SK-N-SH (cell line): ENCODE results near the gene DNM2. TPM values are rescaled to one million over a fixed set of nuclear protein-coding genes. Genes with fewer than 3 reads are reported as not detected.

ENCODE experiments used
- CTCF ChIA-PET: fragments of 300-600, 350-600 bp; formaldehyde crosslinking; extraction: SDS; loops from one replicate; lab custom pipeline; 2021; lab: Yijun Ruan, JAX
- POLR2A ChIA-PET: fragments of 350-600 bp; sonication (Branson Sonifier 250); formaldehyde crosslinking; extraction: SDS; loops from one replicate; lab custom pipeline; 2020; ENCODE audit warnings: antibody characterized with exemption, inconsistent platforms; lab: Yijun Ruan, JAX
- DNase-seq: peaks from one replicate; pipeline ENCODE4 v3.0.0; 2012
- H2AFZ ChIP-seq: fragments of 200-600 bp; sonication (generic); 2 replicates; pipeline ENCODE4 v1.8.1; 2016; ENCODE audit warnings: antibody characterized with exemption, mild to moderate bottlenecking, low read depth
- H3F3A ChIP-seq: fragments of 200-600 bp; sonication (generic); replicated peaks from 2 replicates; pipeline ENCODE3; 2016; ENCODE audit warnings: antibody characterized with exemption, mild to moderate bottlenecking; ENCODE audit not compliant: insufficient read depth
- H3K27ac ChIP-seq, 2 experiments: fragments of 200-500 bp in 1 of 2; fragments of 200-600 bp in 1 of 2; sonication (Bioruptor generic) in 1 of 2; sonication (generic), shearing (Covaris generic) in 1 of 2; 2 replicates each; pipeline versions ENCODE4 v1.5.1 to v1.6.1; 2014 to 2016; ENCODE audit warnings: low read depth in 2 of 2, inconsistent platforms in 1 of 2, low read length in 1 of 2, mild to moderate bottlenecking in 1 of 2, mixed read lengths in 1 of 2
- H3K27me3 ChIP-seq: fragments of 200-600 bp; sonication (generic), shearing (Covaris generic); 2 replicates; pipeline ENCODE4 v1.6.1; 2016; ENCODE audit warnings: mixed run types; ENCODE audit not compliant: insufficient read depth
- H3K36me3 ChIP-seq, 2 experiments: fragments of 200-500 bp in 1 of 2; fragments of 200-600 bp in 1 of 2; sonication (Bioruptor generic) in 1 of 2; sonication (generic) in 1 of 2; replicated peaks in 1 of 2; 2 replicates each; pipeline versions ENCODE3 to v1.5.1; 2014 to 2016; ENCODE audit warnings: low read length in 1 of 2, mild to moderate bottlenecking in 1 of 2; ENCODE audit not compliant: insufficient read depth in 2 of 2, control insufficient read depth in 1 of 2
- H3K4me1 ChIP-seq, 2 experiments: fragments of 200-500 bp in 1 of 2; fragments of 200-600 bp in 1 of 2; sonication (Bioruptor generic) in 1 of 2; sonication (generic), shearing (Covaris generic) in 1 of 2; 2 replicates each; pipeline versions ENCODE4 v1.5.1 to v1.6.1; 2014 to 2016; ENCODE audit warnings: low read depth in 1 of 2, low read length in 1 of 2, mixed run types in 1 of 2; ENCODE audit not compliant: insufficient read depth in 2 of 2, control insufficient read depth in 1 of 2
- H3K4me2 ChIP-seq: fragments of 200-600 bp; sonication (generic), shearing (Covaris generic); 2 replicates; pipeline ENCODE4 v1.6.1; 2017; ENCODE audit warnings: mixed run types
- H3K4me3 ChIP-seq, 2 experiments: fragments of 200-500 bp in 1 of 2; fragments of 200-600 bp in 1 of 2; sonication (Bioruptor generic) in 1 of 2; sonication (generic), shearing (Covaris generic) in 1 of 2; 2 replicates each; pipeline versions ENCODE4 v1.5.1 to v1.8.1; 2014 to 2016; ENCODE audit warnings: low read depth in 2 of 2, inconsistent platforms in 1 of 2, low read length in 1 of 2, mild to moderate bottlenecking in 1 of 2, mixed read lengths in 1 of 2, moderate library complexity in 1 of 2
- H3K79me2 ChIP-seq: fragments of 200-600 bp; sonication (generic); 2 replicates; pipeline ENCODE4 v1.8.1; 2017; ENCODE audit warnings: mild to moderate bottlenecking; ENCODE audit not compliant: insufficient read depth
- H3K9ac ChIP-seq: fragments of 200-600 bp; sonication (generic); 2 replicates; pipeline ENCODE4 v1.6.1; 2017; ENCODE audit warnings: mixed run types
- H3K9me2 ChIP-seq: fragments of 200-600 bp; sonication (generic); 2 replicates; pipeline ENCODE4 v1.6.1; 2017; ENCODE audit warnings: mixed run types
- H3K9me3 ChIP-seq: fragments of 200-600 bp; sonication (generic); 2 replicates; pipeline ENCODE4 v1.6.1; 2017; ENCODE audit warnings: mixed run types, mild to moderate bottlenecking, moderate library complexity
- H4K20me1 ChIP-seq: fragments of 200-600 bp; sonication (generic); 2 replicates; pipeline ENCODE4 v1.6.1; 2017; ENCODE audit warnings: mild to moderate bottlenecking, mixed run types; ENCODE audit not compliant: insufficient read depth
- CHD2 ChIP-seq: fragments of 150-350 bp; IDR thresholded peaks from 2 replicates; pipeline ENCODE4 v1.6.1; 2018; ENCODE audit warnings: low read length; ENCODE audit not compliant: partially characterized antibody
- CTCF ChIP-seq: fragments of 200-600 bp; sonication (generic); IDR thresholded peaks from 2 replicates; pipeline ENCODE4 v1.6.1; 2017; ENCODE audit warnings: antibody characterized with exemption, mild to moderate bottlenecking, moderate library complexity
- FOXJ3 ChIP-seq: sonication (generic); formaldehyde crosslinking; IDR thresholded peaks from 2 replicates; pipeline ENCODE4 v1.5.1; 2020; ENCODE audit warnings: mild to moderate bottlenecking, missing genetic modification reagents
- FOXM1 ChIP-seq: IDR thresholded peaks from 2 replicates; pipeline ENCODE4 v1.4.0; 2012; ENCODE audit warnings: low read depth, mild to moderate bottlenecking
- GABPA ChIP-seq: IDR thresholded peaks from 2 replicates; pipeline ENCODE4 v1.4.0; 2012; ENCODE audit warnings: low read depth, mild to moderate bottlenecking
- IRF3 ChIP-seq: fragments of 150-350 bp; IDR thresholded peaks from 2 replicates; pipeline ENCODE4 v1.6.1; 2016; ENCODE audit warnings: mild to moderate bottlenecking, low read depth, low read length
- JUND ChIP-seq: IDR thresholded peaks from 2 replicates; pipeline ENCODE4 v1.4.0; 2012
- MXI1 ChIP-seq: IDR thresholded peaks from 2 replicates; pipeline ENCODE4 v1.6.1; 2012; ENCODE audit warnings: mild to moderate bottlenecking, low read depth, low read length, improper control_type of control experiment
- NFIC ChIP-seq: IDR thresholded peaks from 2 replicates; pipeline ENCODE4 v1.4.0; 2012; ENCODE audit warnings: borderline replicate concordance
- NRF1 ChIP-seq: IDR thresholded peaks from 2 replicates; pipeline ENCODE4 v1.6.1; 2012; ENCODE audit warnings: low read depth, mild to moderate bottlenecking, low read length
- POLR2AphosphoS5 ChIP-seq: IDR thresholded peaks from 2 replicates; pipeline ENCODE4 v1.6.1; 2012; ENCODE audit warnings: low read depth, low read length
- RAD21 ChIP-seq: IDR thresholded peaks from 2 replicates; pipeline ENCODE4 v1.6.1; 2012; ENCODE audit warnings: mild to moderate bottlenecking, low read length
- RCOR1 ChIP-seq: fragments of 150-350 bp; IDR thresholded peaks from 2 replicates; pipeline ENCODE4 v1.6.1; 2017; ENCODE audit warnings: antibody characterized with exemption, low read length
- RFX5 ChIP-seq: IDR thresholded peaks from 2 replicates; pipeline ENCODE4 v1.6.1; 2012; ENCODE audit warnings: mild to moderate bottlenecking, improper control_type of control experiment, low read length
- SMC3 ChIP-seq: IDR thresholded peaks from 2 replicates; pipeline ENCODE4 v1.6.1; 2012; ENCODE audit warnings: low read depth, low read length, improper control_type of control experiment
- TCF12 ChIP-seq: IDR thresholded peaks from 2 replicates; pipeline ENCODE4 v1.4.0; 2012
- whole genome bisulfite sequencing: methylation state at CpG from one replicate; pipeline ENCODE4 v1.1.6; 2017; ENCODE audit warnings: low lambda C conversion rate; 5-methylcytosine and 5-hydroxymethylcytosine counted together
- polyA plus RNA-seq, 3 experiments: library from polyadenylated mRNA; depleted of rRNA; stranded (reverse); fragments of >200 nt; gene quantifications; 2 replicates each; pipeline ENCODE4 v1.2.3, GENCODE V29; 2012
- TF ChIP-seq, protein P1 (sequence below): IDR thresholded peaks from 2 replicates; pipeline ENCODE4 v1.4.0; 2012; ENCODE audit warnings: low read depth
- TF ChIP-seq, protein P2 (sequence below): fragments of 150-350 bp; IDR thresholded peaks from 2 replicates; pipeline ENCODE4 v1.6.1; 2017; ENCODE audit warnings: antibody characterized with exemption, low read length, low read depth, borderline replicate concordance
- TF ChIP-seq, protein P3 (sequence below): IDR thresholded peaks from 2 replicates; pipeline ENCODE4 v1.4.0; 2012; ENCODE audit warnings: low read depth, borderline replicate concordance
- TF ChIP-seq, protein P4 (sequence below): IDR thresholded peaks from 2 replicates; pipeline ENCODE4; 2012

Gene DNM2
- polyA plus RNA-seq, 1 of the 3 experiments (the other 2 are of a cell fraction) = 52.5 TPM

- Histone ChIP-seq H3K9me2 (no peaks in the 10 kb centered on the region), H3K4me1 (peaks cover 5 to 8% of the 10 kb centered on the region in 2 experiments; a peak in 2 of 4 replicates), H3K27me3 (no peaks in the 10 kb centered on the region), H3F3A (no peaks in the 10 kb centered on the region)
- WGBS = 71% methylated on average over 3 of the region's 3 CpGs
- POLR2A ChIA-PET = no interaction called here
- no peak for TF ChIP-seq CTCF
- TF ChIP-seq SMC3 = no peak
- TF ChIP-seq, protein P1, sequence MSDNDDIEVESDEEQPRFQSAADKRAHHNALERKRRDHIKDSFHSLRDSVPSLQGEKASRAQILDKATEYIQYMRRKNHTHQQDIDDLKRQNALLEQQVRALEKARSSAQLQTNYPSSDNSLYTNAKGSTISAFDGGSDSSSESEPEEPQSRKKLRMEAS = no peak
- TF ChIP-seq RAD21 = no peak
- TF ChIP-seq RCOR1 = no peak
- no peak for TF ChIP-seq FOXJ3 (CRISPR knock-in tag)
- TF ChIP-seq, protein P2, sequence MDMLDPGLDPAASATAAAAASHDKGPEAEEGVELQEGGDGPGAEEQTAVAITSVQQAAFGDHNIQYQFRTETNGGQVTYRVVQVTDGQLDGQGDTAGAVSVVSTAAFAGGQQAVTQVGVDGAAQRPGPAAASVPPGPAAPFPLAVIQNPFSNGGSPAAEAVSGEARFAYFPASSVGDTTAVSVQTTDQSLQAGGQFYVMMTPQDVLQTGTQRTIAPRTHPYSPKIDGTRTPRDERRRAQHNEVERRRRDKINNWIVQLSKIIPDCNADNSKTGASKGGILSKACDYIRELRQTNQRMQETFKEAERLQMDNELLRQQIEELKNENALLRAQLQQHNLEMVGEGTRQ = no peak
- TF ChIP-seq RFX5 = no peak
- no peak for TF ChIP-seq CHD2
- no peak for TF ChIP-seq TCF12
- no peak for TF ChIP-seq POLR2AphosphoS5
- TF ChIP-seq FOXM1 = no peak
- no peak for TF ChIP-seq IRF3
- TF ChIP-seq, all 33 proteins: peak for 0
- Histone ChIP-seq H3K4me3 (no peak overlapping the region), H3K79me2 (peaks cover 19% of the 10 kb centered on the region; the same call in 1 of the 2 replicates), H4K20me1 (peaks cover 8% of the 10 kb centered on the region), H3K36me3 (peaks cover 29 to 39% of the 10 kb centered on the region in 2 experiments), H3K9ac (no peak overlapping the region), H3K27ac (no peak overlapping the region), H2AFZ (no peak overlapping the region), H3K9me3 (no peaks in the 10 kb centered on the region), H3K4me2 (no peak overlapping the region)
- DNase-seq = no peak
- CTCF ChIA-PET = interaction anchor here (1.1 to 2.0 kb wide), 3 partner anchors 11 to 84 kb away, joined by 3 to 5 read pairs (median 3); no protein-coding TSS in a partner anchor
These were observed 56.1 kb downstream of the DNM2 start for GRCh38 chr19:10773969-10774368.

- POLR2A ChIA-PET = no interaction called here
These were observed 57.0 kb downstream of the DNM2 start for GRCh38 chr19:10774893-10775292.

More at GRCh38 chr19:10774893-10775292, 57.0 kb downstream of the DNM2 start:
- Histone ChIP-seq H4K20me1 (peaks cover 2% of the 10 kb centered on the region; the same call in 1 of the 2 replicates), H3K27ac (no peak overlapping the region), H3K27me3 (no peaks in the 10 kb centered on the region), H3K9me2 (no peaks in the 10 kb centered on the region), H3K9me3 (no peaks in the 10 kb centered on the region), H3K9ac (no peak overlapping the region), H3K79me2 (peaks cover 19% of the 10 kb centered on the region; the same call in 1 of the 2 replicates), H2AFZ (no peak overlapping the region), H3K4me3 (no peak overlapping the region), H3F3A (no peaks in the 10 kb centered on the region), H3K4me1 (peaks cover under 1 to 4% of the 10 kb centered on the region in 2 experiments; a peak in 2 of 4 replicates), H3K4me2 (no peak overlapping the region), H3K36me3 (peaks cover 30 to 41% of the 10 kb centered on the region in 2 experiments)
- TF ChIP-seq NFIC (no peak), FOXJ3 (CRISPR knock-in tag) (no peak), JUND (no peak), MXI1 (no peak), CHD2 (no peak), GABPA (no peak), NRF1 (no peak), CTCF (no peak)
- TF ChIP-seq, protein P3, sequence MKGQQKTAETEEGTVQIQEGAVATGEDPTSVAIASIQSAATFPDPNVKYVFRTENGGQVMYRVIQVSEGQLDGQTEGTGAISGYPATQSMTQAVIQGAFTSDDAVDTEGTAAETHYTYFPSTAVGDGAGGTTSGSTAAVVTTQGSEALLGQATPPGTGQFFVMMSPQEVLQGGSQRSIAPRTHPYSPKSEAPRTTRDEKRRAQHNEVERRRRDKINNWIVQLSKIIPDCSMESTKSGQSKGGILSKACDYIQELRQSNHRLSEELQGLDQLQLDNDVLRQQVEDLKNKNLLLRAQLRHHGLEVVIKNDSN = no peak
- TF ChIP-seq, protein P4, sequence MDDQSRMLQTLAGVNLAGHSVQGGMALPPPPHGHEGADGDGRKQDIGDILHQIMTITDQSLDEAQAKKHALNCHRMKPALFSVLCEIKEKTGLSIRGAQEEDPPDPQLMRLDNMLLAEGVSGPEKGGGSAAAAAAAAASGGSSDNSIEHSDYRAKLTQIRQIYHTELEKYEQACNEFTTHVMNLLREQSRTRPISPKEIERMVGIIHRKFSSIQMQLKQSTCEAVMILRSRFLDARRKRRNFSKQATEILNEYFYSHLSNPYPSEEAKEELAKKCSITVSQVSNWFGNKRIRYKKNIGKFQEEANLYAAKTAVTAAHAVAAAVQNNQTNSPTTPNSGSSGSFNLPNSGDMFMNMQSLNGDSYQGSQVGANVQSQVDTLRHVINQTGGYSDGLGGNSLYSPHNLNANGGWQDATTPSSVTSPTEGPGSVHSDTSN = no peak
- 97% methylated on average over 6 of the region's 6 CpGs for WGBS
- DNase-seq = no peak
- CTCF ChIA-PET = interaction anchor here (1.1 to 2.0 kb wide), 2 partner anchors 12 to 83 kb away, joined by 3 to 5 read pairs; no protein-coding TSS in a partner anchor
